Lower lobe of right lung (tissue), 2 donors: ENCODE results near the gene POMGNT2. TPM values are rescaled to one million over a fixed set of nuclear protein-coding genes. Genes with fewer than 3 reads are reported as not detected.

ENCODE experiments used
- ATAC-seq, 2 donors: fragments of 200-7000 bp; cut with Tn5 transposase; one replicate each; pipeline ENCODE4 v1.9.1; 2020 to 2022; ENCODE audit warnings: mild to moderate bottlenecking in 2 of 2, moderate library complexity in 2 of 2
- DNase-seq: peaks from one replicate; pipeline ENCODE4 v3.0.0-alpha.2; 2020
- H3K27ac ChIP-seq: fragments of 200-600 bp; one replicate; pipeline ENCODE4 v1.8.0; 2022
- H3K27me3 ChIP-seq: fragments of 200-600 bp; one replicate; pipeline ENCODE4 v1.8.0; 2022; ENCODE audit warnings: low read depth
- H3K36me3 ChIP-seq: fragments of 200-600 bp; one replicate; pipeline ENCODE4 v1.8.0; 2022; ENCODE audit warnings: mild to moderate bottlenecking
- H3K4me1 ChIP-seq: fragments of 200-600 bp; one replicate; pipeline ENCODE4 v1.8.0; 2022
- H3K4me3 ChIP-seq: fragments of 200-600 bp; one replicate; pipeline ENCODE4 v1.8.0; 2022; ENCODE audit warnings: mild to moderate bottlenecking
- H3K9me3 ChIP-seq: fragments of 200-600 bp; one replicate; pipeline ENCODE4 v1.8.0; 2022
- CTCF ChIP-seq: fragments of 200-600 bp; IDR thresholded peaks from one replicate; pipeline ENCODE4 v1.8.0; 2022; ENCODE audit warnings: antibody characterized with exemption, mild to moderate bottlenecking
- intact Hi-C: fragments of 100-400 bp; cut with DNase I; formaldehyde crosslinking; loops from one replicate; pipeline ENCODE4 v1.11.0; 2022
- total RNA-seq: library from RNA; stranded (reverse); fragmentation: NEBNext Ultra II Directional; extraction: Animal tissue kit (Norgen Biotek cat#: 25700); gene quantifications from one replicate; pipeline ENCODE4 v1.2.1, GENCODE V29; 2021
- donor health status: DM: no; HTN: yes; CAD: no; lungs with severe emphysema.

The POMGNT2 gene
- total RNA-seq, 1 donor from 2014 or later = 9.9 TPM

GRCh38 chr3:43087249-43087776, 18.6 kb downstream of the POMGNT2 start:
- Histone ChIP-seq H3K27me3 (no peaks in the 10 kb centered on the region), H3K4me1 (peaks cover 10% of the 10 kb centered on the region), H3K36me3 (no peaks in the 10 kb centered on the region), H3K27ac (no peak overlapping the region), H3K9me3 (no peaks in the 10 kb centered on the region), H3K4me3 (no peak overlapping the region)
- ATAC-seq (peak in 1 of 2 donors; percentile 39), DNase-seq (no peak)
- TF ChIP-seq CTCF = no peak
- intact Hi-C loops = no loop called here

- Histone ChIP-seq H3K4me1 (peaks cover 10% of the 10 kb centered on the region), H3K36me3 (no peaks in the 10 kb centered on the region), H3K9me3 (no peaks in the 10 kb centered on the region), H3K27me3 (no peaks in the 10 kb centered on the region), H3K4me3 (no peak overlapping the region), H3K27ac (no peak overlapping the region)
- intact Hi-C loops = no loop called here
- DNase-seq (no peak), ATAC-seq (no peak)
- TF ChIP-seq CTCF = no peak
Measured at GRCh38 chr3:43086460-43087165, 19.3 kb downstream of the POMGNT2 start.

GRCh38 chr3:43082457-43082856, 23.4 kb downstream of the POMGNT2 start:
- intact Hi-C loops = no loop called here
- peaks cover 23% of the 10 kb centered on the region for H3K36me3 ChIP-seq
- H3K27me3 ChIP-seq = no peaks in the 10 kb centered on the region
- no peak for ATAC-seq
- no peaks in the 10 kb centered on the region for H3K9me3 ChIP-seq
- no peak overlapping the region for H3K27ac ChIP-seq
- no peak for DNase-seq
- TF ChIP-seq CTCF = no peak
- H3K4me1 ChIP-seq = no peaks in the 10 kb centered on the region
- H3K4me3 ChIP-seq = no peak overlapping the region

GRCh38 chr3:43081796-43082195, 24.1 kb downstream of the POMGNT2 start:
- DNase-seq (no peak), ATAC-seq (no peak)
- no peaks in the 10 kb centered on the region for H3K4me1 ChIP-seq
- H3K4me3 ChIP-seq = no peak overlapping the region
- H3K27me3 ChIP-seq = no peaks in the 10 kb centered on the region
- no peak overlapping the region for H3K27ac ChIP-seq
- intact Hi-C loops = no loop called here
- peaks cover 23% of the 10 kb centered on the region for H3K36me3 ChIP-seq
- no peaks in the 10 kb centered on the region for H3K9me3 ChIP-seq
- no peak for TF ChIP-seq CTCF

GRCh38 chr3:43080726-43081568, 24.9 kb downstream of the POMGNT2 start:
- TF ChIP-seq CTCF = no peak
- Histone ChIP-seq H3K27me3 (no peaks in the 10 kb centered on the region), H3K4me3 (no peak overlapping the region), H3K36me3 (peaks cover 23% of the 10 kb centered on the region), H3K9me3 (no peaks in the 10 kb centered on the region), H3K4me1 (no peaks in the 10 kb centered on the region), H3K27ac (no peak overlapping the region)
- ATAC-seq (no peak), DNase-seq (no peak)
- intact Hi-C loops = no loop called here
